NCI-H524 treated with DMSO at 0.1 percent for 48 hours (cell line): ENCODE results near the gene RBFOX2.

Experiments
- DNase-seq: peaks from one replicate; lab custom pipeline; 2025; lab: John Stamatoyannopoulos, UW

Gene RBFOX2

GRCh38 chr22:35697142-35697541 is 331.5 kb downstream of the RBFOX2 start:
- DNase-seq, result no peak

GRCh38 chr22:35695202-35695601 is 333.4 kb downstream of the RBFOX2 start:
- no peak for DNase-seq

GRCh38 chr22:35690001-35690400 is 338.6 kb downstream of the RBFOX2 start:
- DNase-seq, result no peak

GRCh38 chr22:35688913-35689675 is 339.5 kb downstream of the RBFOX2 start:
- no peak for DNase-seq
